Neural progenitor cell (in vitro differentiated cells): ENCODE data around the gene HBZ. TPM values are rescaled to one million over a fixed set of nuclear protein-coding genes. Genes with fewer than 3 reads are reported as not detected.
A peak's percentile ranks its signal among the peaks of the same experiment; 100 is the strongest.

Source experiments
- DNase-seq: peaks from one replicate; pipeline ENCODE4 v3.0.0-alpha.2; 2016; ENCODE audit warnings: low spot score
- H2AFZ ChIP-seq: fragments of 200-600 bp; sonication (generic); replicated peaks from 2 replicates; pipeline ENCODE4 v1.6.1; 2016; ENCODE audit warnings: antibody characterized with exemption
- H3F3A ChIP-seq: fragments of 200-600 bp; sonication (generic); 2 replicates; pipeline ENCODE4 v1.6.1; 2016; ENCODE audit warnings: antibody characterized with exemption, low read depth
- H3K27ac ChIP-seq: fragments of 200-600 bp; sonication (generic); 2 replicates; pipeline ENCODE4 v1.5.1; 2016; ENCODE audit warnings: mild to moderate bottlenecking
- H3K27me3 ChIP-seq: fragments of 200-600 bp; sonication (generic); 2 replicates; pipeline ENCODE4 v1.6.1; 2016; ENCODE audit warnings: mild to moderate bottlenecking, moderate library complexity
- H3K36me3 ChIP-seq: fragments of 200-600 bp; sonication (generic); 2 replicates; pipeline ENCODE4 v1.5.1; 2016
- H3K4me1 ChIP-seq: fragments of 200-600 bp; sonication (generic); 2 replicates; pipeline ENCODE4 v1.6.1; 2016; ENCODE audit warnings: mixed run types
- H3K4me2 ChIP-seq: fragments of 200-600 bp; sonication (generic); 2 replicates; pipeline ENCODE4 v1.6.1; 2016
- H3K4me3 ChIP-seq: fragments of 200-600 bp; sonication (generic); 2 replicates; pipeline ENCODE4 v1.5.1; 2016
- H3K79me2 ChIP-seq: fragments of 200-600 bp; sonication (generic); 2 replicates; pipeline ENCODE4 v1.6.1; 2016; ENCODE audit warnings: low read depth
- H3K9ac ChIP-seq: fragments of 200-600 bp; sonication (generic); 2 replicates; pipeline ENCODE4 v1.6.1; 2016
- H3K9me3 ChIP-seq: fragments of 200-600 bp; sonication (generic); 2 replicates; pipeline ENCODE4 v1.5.1; 2016; ENCODE audit warnings: low read depth
- H4K20me1 ChIP-seq: fragments of 200-600 bp; sonication (generic); 2 replicates; pipeline ENCODE4 v1.6.1; 2016; ENCODE audit warnings: low read depth
- H3K27ac Mint-ChIP-seq: 3 replicates; pipeline ENCODE4 v1.8.0; 2021; ENCODE audit warnings: mixed read lengths
- H3K27me3 Mint-ChIP-seq: 2 replicates; pipeline ENCODE4 v1.8.0; 2022; ENCODE audit warnings: low read depth, mild to moderate bottlenecking, inconsistent platforms, moderate library complexity, mixed read lengths; ENCODE audit not compliant: insufficient read depth
- H3K36me3 Mint-ChIP-seq: 3 replicates; pipeline ENCODE4 v1.8.0; 2021; ENCODE audit warnings: mixed read lengths
- H3K4me1 Mint-ChIP-seq: 3 replicates; pipeline ENCODE4 v1.8.0; 2021; ENCODE audit warnings: mixed read lengths
- H3K4me3 Mint-ChIP-seq: 3 replicates; pipeline ENCODE4 v1.8.0; 2021; ENCODE audit warnings: mild to moderate bottlenecking, moderate library complexity, mixed read lengths
- H3K9me3 Mint-ChIP-seq: 3 replicates; pipeline ENCODE4 v1.8.0; 2020; ENCODE audit warnings: mixed read lengths
- EZH2 ChIP-seq: fragments of 200-600 bp; sonication (generic); IDR thresholded peaks from 2 replicates; pipeline ENCODE4 v1.6.1; 2017; ENCODE audit warnings: antibody characterized with exemption, mild to moderate bottlenecking, moderate library complexity
- EZH2phosphoT487 ChIP-seq: fragments of 200-600 bp; sonication (generic); IDR thresholded peaks from 2 replicates; pipeline ENCODE4 v1.6.1; 2017; ENCODE audit warnings: antibody characterized with exemption
- total RNA-seq: library from RNA; depleted of rRNA; stranded (reverse); fragments of >200 nt; gene quantifications from 2 replicates; pipeline ENCODE4 v1.2.3, GENCODE V29; 2015; ENCODE audit warnings: low replicate concordance
- TF ChIP-seq, protein P1 (sequence below): fragments of 200-600 bp; sonication (generic); IDR thresholded peaks from 2 replicates; pipeline ENCODE4 v1.5.1; 2017; ENCODE audit warnings: antibody characterized with exemption, mild to moderate bottlenecking

Gene HBZ
- total RNA-seq, 1 donor from 2014 or later, result not detected

DNA sequence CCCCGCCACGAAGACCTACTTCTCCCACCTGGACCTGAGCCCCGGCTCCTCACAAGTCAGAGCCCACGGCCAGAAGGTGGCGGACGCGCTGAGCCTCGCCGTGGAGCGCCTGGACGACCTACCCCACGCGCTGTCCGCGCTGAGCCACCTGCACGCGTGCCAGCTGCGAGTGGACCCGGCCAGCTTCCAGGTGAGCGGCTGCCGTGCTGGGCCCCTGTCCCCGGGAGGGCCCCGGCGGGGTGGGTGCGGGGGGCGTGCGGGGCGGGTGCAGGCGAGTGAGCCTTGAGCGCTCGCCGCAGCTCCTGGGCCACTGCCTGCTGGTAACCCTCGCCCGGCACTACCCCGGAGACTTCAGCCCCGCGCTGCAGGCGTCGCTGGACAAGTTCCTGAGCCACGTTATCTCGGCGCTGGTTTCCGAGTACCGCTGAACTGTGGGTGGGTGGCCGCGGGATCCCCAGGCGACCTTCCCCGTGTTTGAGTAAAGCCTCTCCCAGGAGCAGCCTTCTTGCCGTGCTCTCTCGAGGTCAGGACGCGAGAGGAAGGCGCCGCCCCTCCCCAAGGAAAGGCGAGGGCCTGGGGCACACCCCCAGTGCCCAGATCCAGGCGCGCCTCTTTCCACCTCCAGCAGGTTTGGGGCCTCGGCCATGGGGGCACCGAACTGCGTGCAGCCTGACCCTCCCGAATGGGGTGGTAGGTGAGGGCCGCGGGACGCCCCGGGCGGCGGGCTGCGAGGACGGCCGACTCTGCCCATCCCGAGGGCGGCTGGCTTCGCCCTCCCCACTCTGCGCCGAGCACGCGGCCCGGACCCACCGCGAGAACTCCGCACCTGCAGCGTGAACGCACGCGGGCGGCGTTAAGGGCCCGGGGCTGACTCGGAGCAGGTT is 28.5 kb downstream of the HBZ start:
- Histone ChIP-seq H3K27me3 (peaks cover 52% of the 10 kb centered on the region), H3K4me1 (no peaks in the 10 kb centered on the region), H3K9ac (no peak overlapping the region), H3K79me2 (no peaks in the 10 kb centered on the region), H3K36me3 (no peaks in the 10 kb centered on the region), H3K4me2 (peak overlapping the region; percentile 73), H2AFZ (peak overlapping the region; percentile 2), H3K9me3 (no peaks in the 10 kb centered on the region), H3K27ac (no peak overlapping the region), H4K20me1 (peaks cover 49% of the 10 kb centered on the region), H3F3A (peaks cover 55% of the 10 kb centered on the region), H3K4me3 (peak overlapping the region; percentile 44)
- Mint-ChIP-seq H3K27ac (no peak overlapping the region), H3K36me3 (peaks cover 4% of the 10 kb centered on the region), H3K9me3 (no peaks in the 10 kb centered on the region), H3K4me3 (peak overlapping the region; percentile 63), H3K4me1 (peaks cover 7% of the 10 kb centered on the region), H3K27me3 (peaks cover 31% of the 10 kb centered on the region)
- TF ChIP-seq, protein P1, sequence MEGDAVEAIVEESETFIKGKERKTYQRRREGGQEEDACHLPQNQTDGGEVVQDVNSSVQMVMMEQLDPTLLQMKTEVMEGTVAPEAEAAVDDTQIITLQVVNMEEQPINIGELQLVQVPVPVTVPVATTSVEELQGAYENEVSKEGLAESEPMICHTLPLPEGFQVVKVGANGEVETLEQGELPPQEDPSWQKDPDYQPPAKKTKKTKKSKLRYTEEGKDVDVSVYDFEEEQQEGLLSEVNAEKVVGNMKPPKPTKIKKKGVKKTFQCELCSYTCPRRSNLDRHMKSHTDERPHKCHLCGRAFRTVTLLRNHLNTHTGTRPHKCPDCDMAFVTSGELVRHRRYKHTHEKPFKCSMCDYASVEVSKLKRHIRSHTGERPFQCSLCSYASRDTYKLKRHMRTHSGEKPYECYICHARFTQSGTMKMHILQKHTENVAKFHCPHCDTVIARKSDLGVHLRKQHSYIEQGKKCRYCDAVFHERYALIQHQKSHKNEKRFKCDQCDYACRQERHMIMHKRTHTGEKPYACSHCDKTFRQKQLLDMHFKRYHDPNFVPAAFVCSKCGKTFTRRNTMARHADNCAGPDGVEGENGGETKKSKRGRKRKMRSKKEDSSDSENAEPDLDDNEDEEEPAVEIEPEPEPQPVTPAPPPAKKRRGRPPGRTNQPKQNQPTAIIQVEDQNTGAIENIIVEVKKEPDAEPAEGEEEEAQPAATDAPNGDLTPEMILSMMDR, result no peak
- peak; percentile 71 for TF ChIP-seq EZH2
- peak; percentile 93 for DNase-seq

DNA sequence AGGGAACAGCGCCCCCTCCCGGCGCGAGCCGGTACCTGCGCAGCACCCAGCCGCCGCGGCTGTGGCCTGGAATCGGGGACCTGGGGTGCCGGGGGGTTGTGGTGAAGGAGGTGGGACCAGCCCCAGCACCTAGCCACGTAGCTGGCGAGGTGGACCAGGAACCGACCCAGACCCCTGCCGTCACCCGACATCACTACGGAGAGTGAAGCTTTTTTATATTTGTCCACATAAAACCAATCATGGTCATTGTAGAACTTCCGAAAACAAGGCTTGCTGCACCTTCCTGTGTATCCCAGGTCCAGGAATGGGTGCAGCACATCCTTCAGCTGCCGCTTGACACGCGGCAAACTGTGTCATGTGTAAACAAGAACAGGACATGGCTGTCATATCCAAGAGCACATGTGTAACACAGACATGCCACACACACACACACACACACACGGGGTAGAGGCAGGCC is 29.1 kb downstream of the HBZ start:
- H3K79me2 ChIP-seq, result no peaks in the 10 kb centered on the region
- peak overlapping the region; percentile 52 for H3K4me3 Mint-ChIP-seq
- no peak overlapping the region for H2AFZ ChIP-seq
- peaks cover 4% of the 10 kb centered on the region for H3K36me3 Mint-ChIP-seq
- DNase-seq, result no peak
- H4K20me1 ChIP-seq, result peaks cover 49% of the 10 kb centered on the region
- no peaks in the 10 kb centered on the region for H3K4me1 ChIP-seq
- no peak for TF ChIP-seq EZH2phosphoT487
- TF ChIP-seq, protein P1, result peak; percentile 92
- H3K27me3 ChIP-seq, result peaks cover 47% of the 10 kb centered on the region
- H3K9me3 ChIP-seq, result no peaks in the 10 kb centered on the region
- no peak overlapping the region for H3K4me3 ChIP-seq
- H3K27me3 Mint-ChIP-seq, result peaks cover 31% of the 10 kb centered on the region
- peaks cover 55% of the 10 kb centered on the region for H3F3A ChIP-seq
- H3K27ac Mint-ChIP-seq, result no peak overlapping the region
- H3K4me2 ChIP-seq, result peak overlapping the region; percentile 73
- no peaks in the 10 kb centered on the region for H3K9me3 Mint-ChIP-seq
- H3K36me3 ChIP-seq, result no peaks in the 10 kb centered on the region
- no peak overlapping the region for H3K27ac ChIP-seq
- no peak overlapping the region for H3K9ac ChIP-seq
- peaks cover 7% of the 10 kb centered on the region for H3K4me1 Mint-ChIP-seq

DNA sequence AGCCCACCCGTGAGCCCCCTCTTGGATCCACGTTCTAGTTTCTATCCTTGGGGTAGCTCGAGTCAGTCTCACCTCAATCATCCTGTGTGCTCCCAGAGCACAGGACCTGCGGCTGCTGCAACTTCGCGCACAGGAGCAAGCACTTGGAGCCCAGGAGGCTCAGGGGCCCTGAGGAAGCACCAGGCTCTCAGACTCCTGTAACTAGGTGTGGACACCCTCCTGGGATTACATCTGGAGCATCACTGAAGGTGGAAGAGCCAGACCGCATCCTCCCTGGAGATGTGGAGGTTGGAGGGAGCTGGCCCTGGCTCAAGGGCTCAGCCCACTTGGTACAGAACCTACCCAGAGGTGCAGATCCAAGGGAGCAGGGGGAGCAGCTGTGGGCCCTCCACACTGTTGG is 30.6 kb downstream of the HBZ start:
- TF ChIP-seq, protein P1, result no peak
- Histone ChIP-seq H4K20me1 (peaks cover 39% of the 10 kb centered on the region), H3K27ac (peak overlapping the region; percentile 53), H3K4me3 (no peak overlapping the region), H3K9ac (no peak overlapping the region), H3K4me1 (no peaks in the 10 kb centered on the region), H3F3A (peaks cover 54% of the 10 kb centered on the region), H3K4me2 (no peak overlapping the region), H2AFZ (no peak overlapping the region), H3K9me3 (no peaks in the 10 kb centered on the region), H3K27me3 (peaks cover 34% of the 10 kb centered on the region), H3K79me2 (no peaks in the 10 kb centered on the region), H3K36me3 (no peaks in the 10 kb centered on the region)
- Mint-ChIP-seq H3K36me3 (peaks cover 8% of the 10 kb centered on the region), H3K27me3 (peaks cover 24% of the 10 kb centered on the region), H3K4me1 (no peaks in the 10 kb centered on the region), H3K4me3 (no peak overlapping the region), H3K27ac (no peak overlapping the region), H3K9me3 (no peaks in the 10 kb centered on the region)
- DNase-seq, result no peak
